NCI-H69 (cell line): Measurements from ENCODE around the gene APOL3.
"Not testable (repeated sequence)": the region's sequence is repeated elsewhere in the genome, so short reads cannot be mapped to it uniquely, and the experiment has no call there.

Experiments
- DNase-seq: peaks from one replicate; lab custom pipeline; 2025; lab: John Stamatoyannopoulos, UW

Gene APOL3

GRCh38 chr22:36193171-36193570, 32.6 kb upstream of the APOL3 start:
- no peak for DNase-seq

GRCh38 chr22:36192542-36192941, 32.0 kb upstream of the APOL3 start:
- DNase-seq = no peak

GRCh38 chr22:36191106-36191836, 30.7 kb upstream of the APOL3 start:
- DNase-seq = no peak

- DNase-seq = not testable (repeated sequence)
Observed at GRCh38 chr22:36187862-36188261, 27.3 kb upstream of the APOL3 start.

GRCh38 chr22:36185828-36186624, 25.5 kb upstream of the APOL3 start:
- DNase-seq = no peak

- peak; percentile 26 for DNase-seq
Observed at GRCh38 chr22:36184433-36185025, 24.0 kb upstream of the APOL3 start.

GRCh38 chr22:36183446-36183845, 22.9 kb upstream of the APOL3 start:
- DNase-seq = no peak

- no peak for DNase-seq
Observed at GRCh38 chr22:36182857-36183256, 22.3 kb upstream of the APOL3 start.

- DNase-seq = no peak
Observed at GRCh38 chr22:36182056-36182455, 21.5 kb upstream of the APOL3 start.

GRCh38 chr22:36180928-36181327, 20.4 kb upstream of the APOL3 start:
- no peak for DNase-seq

GRCh38 chr22:36180038-36180880, 19.7 kb upstream of the APOL3 start:
- peak; percentile 73 for DNase-seq

GRCh38 chr22:36177160-36177559, 16.6 kb upstream of the APOL3 start:
- no peak for DNase-seq

- DNase-seq = no peak
Observed at GRCh38 chr22:36175892-36176291, 15.3 kb upstream of the APOL3 start.

- no peak for DNase-seq
Observed at GRCh38 chr22:36171941-36172340, 11.4 kb upstream of the APOL3 start.

GRCh38 chr22:36166518-36167220, 6.1 kb upstream of the APOL3 start:
- no peak for DNase-seq

GRCh38 chr22:36166086-36166485, 5.5 kb upstream of the APOL3 start:
- no peak for DNase-seq

- no peak for DNase-seq
Observed at GRCh38 chr22:36165141-36165540, 4.6 kb upstream of the APOL3 start.

- DNase-seq = no peak
Observed at GRCh38 chr22:36164621-36165020, 4.1 kb upstream of the APOL3 start.

GRCh38 chr22:36163497-36163896, 2.9 kb upstream of the APOL3 start:
- no peak for DNase-seq

- DNase-seq = no peak
Observed at GRCh38 chr22:36162127-36163034, 1.8 kb upstream of the APOL3 start.

GRCh38 chr22:36161793-36162126, 1.2 kb upstream of the APOL3 start:
- not testable (repeated sequence) for DNase-seq
